ENCODE data around the gene WDFY1.

Gene WDFY1

DNA sequence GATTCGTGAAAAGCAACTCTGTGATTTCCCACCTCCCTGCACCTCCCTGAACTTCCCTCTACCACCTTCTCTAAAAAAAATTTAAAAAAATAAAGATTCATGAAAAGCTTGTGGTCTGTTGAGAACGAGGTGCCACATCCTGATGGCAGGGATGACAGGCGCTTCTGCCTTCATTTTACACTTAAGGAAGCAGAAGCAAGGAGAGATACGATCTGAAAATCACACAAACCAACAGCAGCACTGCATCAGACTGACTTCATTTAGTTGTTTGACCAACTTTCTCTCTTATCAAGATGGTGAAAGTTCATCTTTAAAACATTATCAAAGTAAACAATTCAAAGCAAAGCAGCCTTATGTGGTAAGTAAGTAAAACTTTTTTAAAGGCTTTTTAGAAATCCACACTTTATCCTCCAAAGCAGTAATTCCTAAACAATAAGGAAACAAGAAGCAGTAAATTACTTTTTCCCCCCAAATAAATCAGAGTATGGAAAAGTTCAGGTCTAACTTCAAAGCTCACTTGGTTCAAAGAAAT lies 15.5 kb downstream of the WDFY1 start:
- DNase-seq, result no peak

DNA sequence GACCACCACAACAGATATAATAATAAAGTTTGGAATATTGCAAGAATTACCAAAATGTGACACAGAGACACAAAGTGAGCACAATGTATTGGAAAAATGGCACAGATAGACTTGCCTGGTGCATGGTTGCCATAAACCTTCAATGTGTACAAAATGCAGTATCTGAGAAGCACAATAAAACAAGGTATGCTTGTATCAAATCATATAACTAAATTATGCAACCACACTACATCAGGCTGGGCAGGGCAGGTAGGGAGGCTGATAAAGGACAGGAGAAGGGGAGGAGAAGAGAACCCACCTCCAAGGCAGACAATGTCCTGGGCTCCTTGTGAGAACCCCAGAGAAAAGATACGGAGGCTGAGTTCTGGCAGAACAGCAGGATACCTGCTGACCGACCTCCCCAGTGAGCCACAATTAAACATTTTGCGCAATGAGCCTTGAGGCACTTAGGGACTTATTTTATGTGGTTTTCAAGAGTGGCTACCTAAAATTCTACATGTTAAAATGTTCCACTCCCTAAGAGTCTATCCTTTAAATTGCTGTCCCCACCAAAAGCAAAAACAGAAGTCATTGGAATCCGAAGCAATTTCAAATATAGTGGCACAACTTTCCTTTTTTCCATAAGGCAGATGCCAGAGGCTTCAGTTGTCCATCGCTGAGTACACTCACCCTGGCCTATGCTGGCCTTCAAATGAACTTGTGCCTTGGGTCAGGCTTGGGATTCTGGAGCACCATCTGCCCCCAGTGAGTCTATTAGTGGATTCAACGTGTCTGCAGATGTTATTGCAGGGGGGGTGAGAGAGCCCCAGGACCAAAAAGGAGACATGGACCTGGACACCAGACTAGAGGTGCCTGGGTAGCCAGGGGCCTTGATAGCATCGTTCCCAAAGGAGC lies 16.8 kb downstream of the WDFY1 start:
- no peak for DNase-seq

DNA sequence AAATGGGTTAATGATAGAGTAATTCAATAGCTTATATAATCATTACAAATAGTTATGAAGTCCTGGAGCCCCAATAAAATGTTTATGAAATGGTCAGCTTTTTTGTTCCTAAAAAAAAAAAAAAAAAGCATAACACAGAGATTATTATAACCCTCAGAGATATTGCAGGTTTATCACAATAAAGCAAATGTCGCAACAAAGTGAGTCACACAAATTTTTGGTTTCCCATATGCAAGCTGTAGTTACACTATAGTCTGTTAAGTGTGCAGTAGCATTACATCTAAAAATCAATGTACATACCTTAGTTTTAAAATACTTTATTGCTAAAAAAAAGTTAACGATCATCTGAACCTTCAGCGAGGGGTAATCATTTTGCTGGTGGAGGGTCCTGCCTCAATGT lies 20.0 kb downstream of the WDFY1 start:
- DNase-seq, result no peak

DNA sequence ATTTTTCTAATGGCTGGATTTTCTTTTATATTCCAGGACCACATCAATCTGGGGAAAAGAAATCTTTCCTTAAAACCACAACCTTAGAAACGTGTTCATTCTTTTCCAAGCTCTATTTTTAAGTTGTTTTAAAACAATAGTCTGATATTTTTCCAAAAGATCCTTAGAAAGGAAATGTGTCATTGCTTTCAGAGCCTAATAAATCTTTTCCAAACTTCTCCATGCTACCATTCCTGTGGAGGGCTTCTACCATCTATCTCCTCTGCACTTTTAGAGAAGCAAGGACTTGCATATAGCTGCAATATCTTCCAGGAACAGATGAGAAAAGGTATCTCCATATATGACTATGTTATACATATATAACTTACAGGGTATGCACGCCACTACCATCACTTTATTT lies 21.2 kb downstream of the WDFY1 start:
- no peak for DNase-seq

DNA sequence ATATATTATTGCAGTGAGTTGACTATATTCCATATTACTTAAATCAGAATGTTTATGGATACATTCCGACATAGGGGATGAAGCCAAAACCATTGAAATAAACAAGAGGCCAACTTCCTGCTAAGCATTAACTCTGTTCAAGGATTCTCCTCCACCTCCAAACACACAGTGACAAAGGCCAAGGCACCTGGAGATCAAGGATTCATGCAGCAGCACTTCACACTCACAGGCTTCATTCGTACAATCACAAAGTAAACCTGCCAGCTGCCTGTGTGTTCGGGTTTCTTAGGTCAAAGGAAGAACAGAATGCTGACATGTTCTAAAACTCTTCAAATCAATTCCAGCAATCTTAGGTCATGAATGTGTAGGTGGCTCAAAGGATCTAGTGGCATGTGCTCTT lies 22.8 kb downstream of the WDFY1 start:
- no peak for DNase-seq

DNA sequence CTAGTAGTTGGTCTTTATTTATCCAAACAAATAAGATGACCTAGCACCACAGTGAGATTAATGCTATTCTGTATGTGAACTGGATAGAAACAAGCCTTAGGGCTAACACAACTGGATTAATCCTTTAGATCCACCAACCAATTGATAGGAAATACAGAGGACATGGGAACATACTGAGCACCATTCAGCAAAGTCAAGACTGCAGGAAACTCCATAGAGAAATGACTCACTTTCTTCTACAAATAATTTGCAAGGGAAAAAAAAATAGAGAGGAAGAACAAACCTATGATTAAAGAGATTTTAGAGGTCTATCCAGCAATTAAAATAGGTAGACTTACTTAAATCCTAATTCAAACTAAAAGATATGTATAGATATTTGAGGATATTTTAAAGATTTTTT lies 23.9 kb downstream of the WDFY1 start:
- DNase-seq, result no peak

DNA sequence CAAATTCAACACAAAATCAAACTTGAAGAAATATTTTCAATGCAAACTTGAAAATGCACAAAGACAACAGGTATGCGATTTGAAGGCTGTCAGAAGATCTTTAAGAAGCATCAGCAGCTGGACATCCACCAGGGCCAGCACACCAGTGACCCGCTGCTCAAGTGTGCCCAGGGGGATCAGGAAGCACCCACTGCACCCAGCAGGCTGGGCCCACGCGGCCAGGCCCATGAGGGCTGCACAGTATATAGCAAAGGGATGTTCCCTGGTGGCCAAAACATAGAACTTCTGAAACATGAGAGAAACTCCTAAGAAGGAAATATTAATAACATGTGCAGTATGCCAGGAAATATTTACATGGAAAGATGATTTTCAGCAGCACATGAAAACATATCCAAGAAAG lies 25.0 kb downstream of the WDFY1 start:
- no peak for DNase-seq

DNA sequence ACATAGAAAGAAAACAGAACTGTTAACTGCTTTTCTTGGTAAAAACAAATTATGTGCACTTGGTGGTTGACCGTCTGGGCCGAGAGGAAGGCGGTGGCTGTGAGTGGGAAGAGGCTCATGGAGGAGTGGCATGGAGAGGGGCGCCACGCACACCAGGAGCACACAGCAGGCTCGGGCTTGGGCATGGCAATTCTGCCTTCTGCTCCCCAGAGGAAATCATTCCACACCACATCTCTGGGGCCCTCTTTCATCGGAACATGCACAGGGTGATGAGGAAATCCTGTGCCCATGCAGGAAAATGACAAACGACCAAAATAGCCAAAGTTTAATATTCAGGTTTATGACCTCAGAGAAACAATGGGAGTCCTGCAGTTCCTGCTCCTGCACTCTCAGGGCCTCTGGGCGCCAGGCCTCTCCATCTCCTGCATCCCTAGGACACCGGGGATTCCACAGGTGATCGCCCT lies 26.4 kb downstream of the WDFY1 start:
- no peak for DNase-seq

DNA sequence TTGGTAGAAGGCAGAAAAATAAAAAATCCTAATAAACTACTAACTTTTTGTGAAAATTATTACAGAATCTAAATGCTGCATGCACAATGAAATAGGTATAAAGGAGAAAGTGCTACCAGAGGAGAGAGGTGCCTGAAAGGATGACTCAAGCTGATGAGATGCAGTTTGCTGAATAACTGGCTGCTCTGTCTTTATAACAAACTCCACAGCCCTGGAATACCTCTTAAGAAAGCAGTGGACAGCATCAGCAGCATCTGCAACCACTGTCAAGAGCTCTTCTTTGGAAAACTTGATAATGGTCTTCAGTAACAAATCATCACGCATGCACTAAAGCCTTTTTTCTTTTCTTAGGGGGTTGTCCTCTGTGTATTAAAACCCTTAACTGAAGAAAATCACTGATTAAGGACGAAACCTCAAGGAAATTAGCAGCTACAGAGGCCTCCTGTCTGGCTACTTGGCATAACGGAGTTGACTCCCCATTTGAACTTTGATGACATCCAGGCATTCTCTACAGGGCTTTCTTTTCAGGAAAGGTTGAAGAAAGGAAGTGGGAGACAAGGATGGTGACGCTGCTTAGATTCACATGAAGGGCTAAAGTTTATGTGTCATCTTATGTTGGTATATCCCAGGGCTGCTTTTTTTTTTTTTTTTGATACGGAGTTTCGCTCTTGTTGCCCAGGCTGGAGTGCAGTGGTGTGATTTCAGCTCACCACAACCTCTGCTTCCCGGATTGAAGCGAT lies 28.8 kb downstream of the WDFY1 start:
- no peak for DNase-seq

DNA sequence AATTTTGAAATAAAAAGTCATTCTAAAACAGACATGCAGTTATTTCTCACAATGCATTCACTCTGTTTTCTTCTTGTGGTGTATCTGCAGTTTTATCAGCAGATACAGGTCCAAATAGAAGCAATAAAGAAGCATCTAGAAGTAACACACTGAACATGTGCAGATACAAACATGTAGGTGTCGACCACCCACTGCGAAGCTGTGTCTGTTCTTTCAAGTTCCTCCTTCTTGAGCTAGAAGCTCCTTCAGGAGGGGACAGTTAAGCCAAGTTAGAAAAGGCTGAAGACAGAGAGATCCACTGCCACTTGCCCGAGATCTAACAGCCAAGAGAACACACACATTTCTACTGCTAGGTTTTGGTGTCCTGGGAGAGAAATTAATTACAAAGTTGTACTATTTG lies 30.1 kb downstream of the WDFY1 start:
- DNase-seq, result no peak

DNA sequence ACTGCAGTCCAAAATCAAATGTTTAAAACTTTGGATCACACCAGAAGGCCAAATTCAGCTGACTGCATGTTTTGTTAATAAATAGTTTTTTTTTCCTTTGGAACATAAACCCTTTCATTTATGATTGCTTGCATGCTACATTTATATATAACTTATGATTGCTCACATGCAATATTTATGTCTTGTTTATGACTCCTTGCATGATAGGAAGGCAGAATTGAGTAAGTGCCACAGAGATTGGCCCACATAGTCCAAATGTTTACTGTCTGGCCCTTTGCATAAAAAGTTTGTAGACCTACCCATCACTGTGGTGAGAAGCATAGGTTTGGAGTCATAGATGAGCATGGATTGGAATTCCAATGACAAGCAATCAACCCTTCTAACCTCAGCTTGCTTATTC lies 30.8 kb downstream of the WDFY1 start:
- DNase-seq, result no peak

DNA sequence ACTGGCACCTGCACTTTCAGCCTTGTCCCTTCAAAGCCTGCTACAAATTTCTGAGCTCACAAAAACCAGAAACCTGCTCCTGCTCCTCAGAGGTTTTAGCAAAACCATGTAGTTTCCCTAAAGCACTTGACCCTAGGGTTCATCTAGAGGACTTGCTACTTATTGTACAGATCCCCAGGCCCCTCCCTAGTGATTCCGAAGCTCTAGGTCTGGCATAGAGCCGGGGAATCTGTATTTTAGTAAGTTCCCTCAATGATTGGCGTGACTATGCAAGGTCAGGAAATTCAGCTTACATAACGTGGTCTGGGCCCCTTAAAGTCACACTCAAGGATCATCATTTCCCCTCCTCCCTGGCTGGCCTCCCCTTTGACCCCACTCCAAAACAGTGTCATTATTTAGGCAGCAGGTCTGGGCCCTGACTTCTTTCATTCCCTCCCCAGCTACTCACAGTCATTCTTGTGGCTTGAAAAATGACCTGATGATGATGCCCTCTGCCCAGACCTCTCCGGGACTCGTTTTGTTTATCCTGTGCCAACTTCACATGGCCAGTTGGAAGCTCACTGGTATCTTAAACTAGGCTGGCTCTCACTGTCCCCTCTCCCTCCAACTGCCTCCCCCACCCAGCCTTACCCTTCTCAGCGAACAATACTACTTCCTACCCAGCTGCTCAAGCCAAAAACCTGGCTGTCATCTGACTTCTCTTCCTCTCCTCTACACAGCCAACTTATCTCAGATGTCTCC lies 36.0 kb downstream of the WDFY1 start:
- no peak for DNase-seq

DNA sequence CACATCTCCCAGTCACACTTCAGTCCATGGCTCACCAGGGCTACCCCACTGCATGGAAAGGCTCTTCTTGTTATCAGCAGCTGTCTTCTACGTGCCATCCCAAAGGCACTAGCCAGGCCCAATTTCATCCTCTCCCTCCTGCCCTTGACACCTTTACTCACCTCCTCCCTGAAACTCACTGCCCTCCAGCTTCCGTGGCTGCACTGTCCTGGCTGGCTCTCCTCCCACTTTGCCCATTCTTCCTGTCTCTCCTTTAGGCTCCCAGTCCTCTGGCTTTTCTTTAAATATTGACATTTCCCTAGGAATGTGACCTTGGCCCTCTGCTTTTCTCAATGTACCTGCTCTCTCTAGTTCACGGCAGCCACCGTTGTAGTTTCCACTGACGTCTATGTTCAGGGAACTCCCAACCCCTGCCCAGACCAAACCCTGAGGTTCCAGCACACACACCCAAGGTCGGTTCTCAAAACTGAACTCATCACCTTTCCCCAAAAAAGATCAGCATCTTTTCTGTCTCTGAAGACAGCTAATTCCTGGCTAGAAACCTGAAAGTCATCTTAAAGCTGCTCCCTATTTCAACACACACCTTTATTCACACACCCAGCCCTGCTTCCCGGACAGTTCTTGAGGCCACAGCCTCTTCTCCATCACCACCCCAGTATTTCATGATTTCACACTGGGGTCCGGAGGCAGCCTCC lies 36.7 kb downstream of the WDFY1 start:
- no peak for DNase-seq

DNA sequence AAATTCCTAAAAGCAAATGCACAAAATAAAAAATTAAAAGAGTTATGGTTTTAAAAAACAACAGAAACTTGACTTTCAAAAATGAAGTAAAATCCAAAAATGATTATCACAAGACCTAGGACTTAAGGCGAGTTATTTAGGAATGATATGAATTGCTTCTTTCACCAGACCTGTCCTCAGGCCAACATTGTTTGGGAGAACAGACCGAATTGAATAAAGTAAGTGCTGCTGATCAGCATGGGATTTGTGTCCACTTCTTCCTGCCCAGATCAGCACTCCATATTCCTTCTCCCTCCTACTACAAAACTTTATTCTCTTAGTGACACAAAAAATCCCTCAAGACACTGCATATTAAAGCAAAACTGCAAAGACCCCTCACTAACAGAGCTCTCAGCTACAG lies 39.1 kb downstream of the WDFY1 start:
- no peak for DNase-seq

DNA sequence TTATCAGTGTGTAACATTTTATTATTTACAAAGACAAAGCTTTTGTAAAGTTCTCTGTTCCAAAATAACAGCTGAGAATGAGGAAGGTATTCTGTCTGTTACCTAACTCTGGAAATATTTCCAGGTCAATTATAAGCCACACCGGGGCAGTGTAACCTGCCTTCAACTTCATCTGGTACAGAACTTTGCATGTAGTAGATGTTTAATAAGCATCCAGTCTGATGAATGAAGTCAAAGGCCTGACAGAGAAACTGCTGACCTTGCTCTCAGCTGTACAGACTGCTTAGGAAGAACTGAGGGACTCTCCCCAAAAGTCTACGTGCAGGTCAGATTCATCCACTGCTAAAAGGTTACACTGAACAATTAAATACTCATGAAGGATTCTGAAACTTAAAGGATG lies 43.3 kb downstream of the WDFY1 start:
- DNase-seq, result no peak

DNA sequence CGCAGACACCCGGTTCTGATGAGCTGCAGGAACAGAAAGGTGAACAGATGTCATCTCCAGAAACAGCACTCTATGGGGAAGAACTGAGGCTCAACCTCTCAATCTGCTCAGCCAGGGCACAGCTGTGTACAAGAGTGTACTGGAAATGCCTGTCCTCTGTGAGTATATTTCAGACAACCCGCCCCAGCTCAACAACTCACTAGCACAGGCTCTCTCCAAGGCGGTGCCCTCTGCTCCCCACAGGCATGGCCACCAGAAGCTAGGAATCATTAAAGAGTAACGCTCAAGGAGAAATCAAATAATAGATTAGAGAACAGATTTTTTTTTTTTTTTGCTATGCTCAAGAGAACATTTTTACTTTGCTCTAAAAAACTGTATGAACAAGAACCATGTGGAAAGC lies 43.8 kb downstream of the WDFY1 start:
- DNase-seq, result no peak

DNA sequence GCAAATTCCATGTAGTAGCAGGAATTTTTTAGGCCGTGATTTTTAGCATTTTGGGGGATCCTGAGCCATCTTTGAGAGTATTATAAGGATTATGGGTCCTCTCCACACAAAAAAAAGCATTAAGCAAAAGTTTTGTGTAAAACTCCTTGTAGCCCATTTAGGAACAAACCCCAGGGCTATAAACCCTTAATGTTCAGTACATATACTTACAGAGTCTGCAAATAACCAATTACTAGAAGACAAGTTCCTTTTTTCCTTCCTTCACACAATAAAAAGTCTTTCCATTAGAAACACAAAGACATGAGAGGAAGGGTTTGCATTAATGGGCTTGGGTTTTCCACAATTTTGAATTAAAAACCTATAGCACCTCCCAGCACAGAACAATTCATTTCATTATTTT lies 44.6 kb downstream of the WDFY1 start:
- DNase-seq, result no peak

DNA sequence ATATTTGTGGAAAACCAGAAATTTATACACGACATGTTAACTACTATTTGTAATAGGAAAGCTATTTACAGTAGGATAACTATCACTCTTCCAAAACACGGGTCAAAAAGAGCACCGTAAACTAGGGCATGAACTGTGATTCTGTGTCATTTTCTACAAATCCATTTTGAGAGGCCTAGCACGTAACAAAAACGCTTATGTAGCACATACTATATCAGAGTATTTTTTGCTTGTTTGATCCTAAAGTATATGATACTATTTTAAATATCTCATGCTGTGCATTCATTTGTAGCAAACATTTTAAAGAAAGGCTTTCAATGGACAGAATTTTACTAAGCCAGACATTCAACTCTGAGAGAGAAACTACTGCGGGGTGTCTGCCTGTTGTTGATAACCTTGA lies 45.1 kb downstream of the WDFY1 start:
- DNase-seq, result no peak

DNA sequence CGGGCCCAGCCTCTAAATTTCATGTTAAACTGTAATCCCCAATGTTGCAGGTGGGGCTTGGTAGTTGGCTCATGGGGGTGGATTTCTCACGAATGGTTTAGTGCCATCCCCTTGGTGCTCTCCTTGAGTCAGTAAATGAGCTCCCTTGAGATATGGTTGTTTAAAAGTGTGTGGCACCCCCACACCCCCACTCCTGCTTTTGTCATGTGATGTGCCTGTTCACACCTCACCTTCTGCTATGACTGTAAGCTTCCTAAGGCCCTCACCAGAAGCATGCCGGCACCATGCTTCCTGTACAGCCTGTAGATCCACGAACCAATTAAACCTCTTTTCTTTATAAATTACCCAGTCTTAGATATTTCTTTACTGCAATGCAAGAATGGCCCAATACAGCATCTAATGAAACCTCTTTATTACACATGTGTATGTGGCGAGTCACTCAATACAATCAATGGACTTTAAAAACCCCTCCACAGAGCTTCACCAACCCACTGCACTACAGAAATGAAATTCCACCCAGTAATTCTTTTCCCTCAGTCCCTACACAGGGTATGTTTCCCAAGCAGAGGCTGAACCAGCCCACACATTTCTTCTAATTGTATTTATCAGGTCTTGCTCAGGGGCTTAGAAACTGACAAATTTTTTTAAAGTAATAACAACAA lies 47.3 kb downstream of the WDFY1 start:
- no peak for DNase-seq

DNA sequence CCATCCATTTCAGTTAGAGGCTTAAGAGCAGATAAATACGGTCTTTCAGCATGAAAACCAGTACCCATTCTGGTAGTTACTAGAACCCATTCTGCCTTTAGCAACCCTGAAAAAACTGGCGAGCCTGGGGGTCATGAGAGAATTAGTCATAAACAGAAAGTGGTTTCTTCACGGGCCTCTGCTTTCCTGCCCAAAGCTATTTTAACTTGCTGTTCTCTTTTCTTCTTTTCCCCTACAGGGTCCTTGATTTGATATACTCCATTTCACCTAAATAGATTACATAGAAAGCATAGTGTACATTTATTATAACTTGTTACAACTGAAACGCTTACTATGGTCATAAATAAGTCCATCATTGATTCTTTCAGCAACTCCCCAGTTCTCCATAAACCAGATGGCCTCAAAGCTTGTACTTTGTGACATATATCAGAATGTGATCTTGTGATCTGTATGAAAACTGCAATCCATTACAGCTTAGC lies 48.3 kb downstream of the WDFY1 start:
- DNase-seq, result no peak

DNA sequence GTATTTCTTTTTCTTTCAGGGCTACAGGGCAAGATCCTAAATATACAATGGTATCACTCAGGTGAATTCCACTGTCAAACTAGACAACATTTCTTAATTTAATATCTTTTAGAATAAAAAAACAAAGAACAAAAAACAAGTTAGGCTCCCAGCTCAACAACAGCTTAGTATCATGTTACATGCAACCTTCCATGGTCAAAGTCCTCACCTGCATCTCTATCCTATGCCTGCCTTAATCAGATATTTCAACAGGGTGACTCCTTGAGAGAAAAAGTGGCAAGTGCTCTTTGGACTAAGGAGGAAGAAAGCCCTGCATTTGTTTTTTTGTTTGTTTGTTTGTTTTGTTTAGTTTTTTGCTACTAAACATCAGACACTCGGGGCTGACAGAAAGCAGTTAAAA lies 50.2 kb downstream of the WDFY1 start:
- DNase-seq, result no peak

DNA sequence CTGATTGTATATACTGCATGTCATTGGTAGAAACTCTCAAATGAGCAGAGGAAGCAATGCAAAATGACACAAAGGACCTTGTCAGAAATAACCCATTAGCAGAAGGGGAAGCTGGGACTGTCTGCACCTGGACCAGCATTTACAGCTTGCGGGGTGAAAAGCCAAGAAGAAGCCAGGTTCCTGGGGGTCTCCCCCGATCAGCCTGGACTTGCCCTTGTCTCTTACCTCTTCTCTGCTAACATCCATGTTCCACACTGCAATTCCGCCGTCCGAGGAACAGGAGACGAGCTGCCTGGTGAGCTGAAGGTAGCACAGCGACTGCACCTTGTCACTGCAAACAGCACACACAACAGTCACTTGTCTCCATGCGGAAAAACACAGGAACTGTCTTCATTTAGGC lies 51.1 kb downstream of the WDFY1 start:
- no peak for DNase-seq

All from activated CD4-positive, alpha-beta T cell treated with anti-CD3 and anti-CD28 coated beads for 1 hour (primary cell).